ENCODE measurements around the gene METRN.
A peak's percentile ranks its signal among the peaks of the same experiment; 100 is the strongest.

The METRN gene

DNA sequence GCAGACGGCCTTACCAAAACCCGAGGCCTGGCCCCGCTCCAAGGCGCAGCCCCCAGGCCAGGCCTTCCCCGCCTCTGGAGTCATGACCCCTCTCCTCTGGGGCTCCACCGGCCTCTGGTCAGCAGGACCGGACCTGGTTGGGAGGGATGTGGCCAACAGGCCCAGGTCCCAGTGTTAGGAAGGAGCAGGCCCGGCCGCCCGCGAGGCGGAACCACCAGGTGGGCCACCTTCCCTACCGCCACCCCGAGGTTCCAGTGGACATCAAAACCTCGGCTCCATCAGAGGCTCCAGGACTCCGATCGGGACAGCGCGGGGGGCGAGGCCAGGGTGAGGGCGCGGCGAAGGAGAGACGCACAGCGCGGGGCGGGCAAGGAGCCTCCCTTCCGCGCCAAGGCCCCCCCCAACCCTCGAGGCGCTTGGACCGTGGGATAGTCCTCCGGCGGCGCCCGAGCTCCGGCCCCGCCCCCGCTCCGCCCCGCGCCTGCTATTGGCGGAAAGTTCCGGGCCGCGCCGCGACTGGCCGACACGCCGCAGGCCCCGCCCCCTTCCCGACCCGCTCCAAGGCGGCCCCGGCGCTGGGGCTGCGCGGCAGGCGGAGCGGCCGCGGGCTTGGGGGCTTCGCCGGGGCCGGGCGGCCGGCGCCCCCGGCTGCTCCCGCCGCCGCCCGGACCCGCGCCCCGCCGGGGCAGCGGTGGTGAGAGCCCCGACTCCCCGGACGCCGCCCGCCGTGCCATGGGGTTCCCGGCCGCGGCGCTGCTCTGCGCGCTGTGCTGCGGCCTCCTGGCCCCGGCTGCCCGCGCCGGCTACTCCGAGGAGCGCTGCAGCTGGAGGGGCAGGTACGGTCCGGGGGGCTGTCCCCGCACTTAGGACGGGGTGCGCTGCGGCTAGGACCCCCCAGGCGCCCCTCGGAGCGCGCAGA, at the start of gene METRN:
Gene METRN (plus strand): TSS at position 561 of the 919 bp plus-strand sequence. CDS start 172 bp downstream, at position 733.
- Histone ChIP-seq H3K4me3 (peak within 1 kb of the TSS; percentile 47 to 53 (median 48)), H3K27ac (peak within 1 kb of the TSS in 2 of 21 experiments; percentile 2 to 53)

- peak overlapping the region in 1 of 21 experiments; percentile 28 for H3K27ac ChIP-seq
- H3K4me3 ChIP-seq = no peak overlapping the region
Observed at GRCh38 chr16:666572-666971, 48.3 kb upstream of the METRN start.

DNA sequence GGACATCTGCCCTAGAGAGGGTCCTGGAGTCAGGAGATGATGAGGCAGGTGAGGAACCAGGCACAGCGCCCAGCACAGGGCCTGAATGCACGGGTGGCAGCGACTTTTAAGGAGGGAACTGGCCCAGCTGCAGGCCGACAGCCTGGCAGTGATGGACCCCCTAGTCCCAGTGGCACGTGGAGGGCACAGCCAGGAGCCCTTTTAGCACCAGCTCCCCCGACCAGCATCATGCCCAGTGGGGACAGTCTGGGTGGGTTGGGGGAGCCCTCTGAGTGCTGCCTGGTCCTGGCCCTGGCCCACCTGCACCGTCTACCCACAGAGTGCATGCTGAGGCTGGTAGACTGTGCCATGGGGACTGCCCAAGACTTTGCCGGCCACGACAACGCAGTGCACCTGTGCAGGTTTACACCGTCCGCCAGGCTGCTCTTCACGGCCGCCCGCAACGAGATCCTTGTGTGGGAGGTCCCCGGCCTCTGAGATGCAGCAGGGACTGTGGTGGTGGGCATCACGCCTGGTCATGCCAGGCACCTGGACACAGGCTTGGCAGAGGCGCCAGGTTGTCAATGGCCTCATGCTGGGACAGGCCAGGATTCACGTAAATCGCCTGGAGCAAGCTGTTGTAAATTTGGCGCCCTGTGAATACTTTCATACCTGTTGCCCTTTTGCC, 47.7 kb upstream of the METRN start:
- Histone ChIP-seq H3K4me3 (peak overlapping the region in 5 of 7 experiments; percentile 83 to 98 (median 96)), H3K27ac (peak overlapping the region in 20 of 21 experiments; percentile 5 to 96 (median 90))

- H3K4me3 ChIP-seq = peak within 1 kb of the TSS; percentile 70 to 98 (median 94)
- H3K27ac ChIP-seq = peak within 1 kb of the TSS; percentile 82 to 98 (median 93)
Observed at GRCh38 chr16:667780-668518, 47.0 kb upstream of the METRN start, which contains the start of gene RHOT2. TSS of gene RHOT2 (plus strand) at chr16:668132. CDS start at chr16:668200, 68 bp downstream.

GRCh38 chr16:668519-669171, 46.3 kb upstream of the METRN start:
- peak overlapping the region; percentile 70 to 98 (median 94) for H3K4me3 ChIP-seq
- H3K27ac ChIP-seq = peak overlapping the region; percentile 82 to 98 (median 93)

DNA sequence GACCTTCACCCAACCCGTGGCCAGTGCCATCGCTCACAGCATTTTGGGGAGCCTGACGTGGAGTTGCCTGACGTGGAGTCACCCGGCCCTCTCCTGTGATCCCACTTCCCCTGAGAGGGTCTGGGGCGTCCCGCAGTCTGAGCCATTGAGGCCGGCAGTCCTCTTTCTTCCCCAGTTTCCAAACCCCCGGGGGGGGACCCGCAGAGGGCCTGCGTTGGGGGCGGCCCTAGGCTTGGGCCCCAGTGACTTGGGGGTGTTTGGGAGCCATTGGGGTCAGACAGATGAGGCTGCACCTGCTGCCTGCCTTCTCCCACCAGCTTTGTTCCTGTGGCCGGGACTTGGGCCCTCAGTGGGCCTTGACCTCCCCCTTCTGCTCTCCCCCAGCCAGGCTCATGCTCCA, 45.3 kb upstream of the METRN start:
- H3K4me3 ChIP-seq = no peak overlapping the region

DNA sequence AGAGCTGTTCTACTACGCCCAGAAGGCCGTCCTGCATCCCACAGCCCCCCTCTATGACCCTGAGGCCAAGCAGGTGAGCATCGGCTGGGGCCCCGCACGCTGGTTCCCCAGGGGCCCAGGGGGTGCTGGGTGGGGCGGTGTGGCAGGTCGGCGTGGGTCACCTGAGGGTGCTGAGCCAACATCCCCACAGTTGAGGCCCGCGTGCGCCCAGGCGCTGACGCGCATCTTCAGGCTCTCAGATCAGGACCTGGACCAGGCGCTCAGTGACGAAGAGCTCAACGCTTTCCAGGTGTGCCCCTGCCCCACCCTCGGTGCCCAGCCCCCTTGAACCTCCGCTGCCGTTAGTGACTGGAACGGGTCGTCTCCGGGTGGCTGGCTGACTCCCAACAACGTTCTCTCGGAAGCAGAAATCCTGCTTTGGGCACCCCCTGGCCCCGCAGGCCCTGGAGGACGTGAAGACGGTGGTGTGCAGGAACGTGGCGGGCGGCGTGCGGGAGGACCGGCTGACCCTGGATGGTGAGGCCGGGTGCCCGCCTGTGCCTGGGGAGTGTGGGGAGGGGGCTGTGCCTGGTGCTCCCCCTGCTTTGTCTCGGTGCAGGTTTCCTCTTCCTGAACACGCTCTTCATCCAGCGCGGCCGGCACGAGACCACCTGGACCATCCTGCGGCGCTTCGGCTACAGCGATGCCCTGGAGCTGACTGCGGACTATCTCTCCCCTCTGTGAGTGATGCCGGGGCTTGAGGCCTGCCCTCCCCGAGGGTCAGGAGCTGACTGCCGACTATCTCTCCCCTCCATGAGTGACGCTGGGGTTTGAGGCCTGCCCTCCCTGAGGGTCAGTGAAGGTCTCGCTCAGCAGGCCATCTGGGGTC, 44.2 kb upstream of the METRN start:
- H3K4me3 ChIP-seq = no peak overlapping the region
- no peak overlapping the region for H3K27ac ChIP-seq

More for the DNA sequence above, 45.3 kb upstream of the METRN start:
- peak overlapping the region in 1 of 21 experiments; percentile 98 for H3K27ac ChIP-seq

DNA sequence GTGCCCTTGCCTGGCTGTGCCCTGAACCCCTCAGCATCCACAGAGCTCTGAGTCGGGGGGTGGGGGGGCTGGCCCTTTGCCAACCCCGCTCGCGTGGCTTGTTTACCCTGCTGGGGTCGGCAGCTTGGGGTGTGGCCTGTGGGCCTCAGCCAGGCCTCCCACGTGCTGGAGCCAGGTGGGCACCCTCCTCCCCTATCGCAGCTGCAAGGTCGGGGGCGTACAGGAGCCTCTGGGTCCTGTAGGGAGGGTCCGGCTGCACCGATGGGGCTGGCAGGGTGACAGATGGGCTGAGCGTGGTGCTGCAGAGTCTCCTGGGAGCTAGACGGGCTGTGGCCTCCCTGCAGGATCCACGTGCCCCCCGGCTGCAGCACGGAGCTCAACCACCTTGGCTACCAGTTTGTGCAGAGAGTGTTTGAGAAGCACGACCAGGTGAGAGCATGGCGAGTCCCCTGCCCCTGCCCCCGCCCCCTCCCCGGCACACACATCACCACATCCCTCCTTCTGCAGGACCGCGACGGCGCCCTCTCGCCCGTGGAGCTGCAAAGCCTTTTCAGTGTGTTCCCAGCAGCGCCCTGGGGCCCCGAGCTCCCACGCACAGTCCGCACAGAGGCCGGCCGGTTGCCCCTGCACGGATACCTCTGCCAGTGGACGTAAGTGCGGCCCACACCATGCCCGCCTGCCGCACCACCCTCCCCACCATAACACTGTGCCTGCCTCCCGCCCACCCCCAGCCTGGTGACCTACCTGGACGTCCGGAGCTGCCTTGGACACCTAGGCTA, 43.4 kb upstream of the METRN start:
- Histone ChIP-seq H3K4me3 (no peak overlapping the region), H3K27ac (no peak overlapping the region)

DNA sequence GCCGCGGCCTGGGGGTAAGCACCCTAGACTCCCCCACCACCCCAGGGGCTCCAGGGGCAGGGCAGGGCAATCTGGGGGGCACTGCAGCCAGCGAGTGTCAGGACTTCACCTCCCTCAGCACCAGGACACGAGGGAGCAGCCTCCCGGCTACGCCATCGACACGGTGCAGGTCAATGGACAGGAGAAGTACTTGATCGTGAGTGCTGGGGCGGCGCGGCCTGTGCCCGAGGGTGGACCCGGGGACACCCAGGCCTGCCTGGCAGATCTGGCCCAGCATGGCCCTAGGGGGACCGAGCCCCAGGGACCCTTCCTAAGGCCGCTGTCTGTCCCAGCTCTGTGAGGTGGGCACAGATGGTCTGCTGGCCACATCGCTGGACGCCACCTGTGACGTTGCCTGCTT, 42.5 kb upstream of the METRN start:
- no peak overlapping the region for H3K27ac ChIP-seq
- H3K4me3 ChIP-seq = no peak overlapping the region

DNA sequence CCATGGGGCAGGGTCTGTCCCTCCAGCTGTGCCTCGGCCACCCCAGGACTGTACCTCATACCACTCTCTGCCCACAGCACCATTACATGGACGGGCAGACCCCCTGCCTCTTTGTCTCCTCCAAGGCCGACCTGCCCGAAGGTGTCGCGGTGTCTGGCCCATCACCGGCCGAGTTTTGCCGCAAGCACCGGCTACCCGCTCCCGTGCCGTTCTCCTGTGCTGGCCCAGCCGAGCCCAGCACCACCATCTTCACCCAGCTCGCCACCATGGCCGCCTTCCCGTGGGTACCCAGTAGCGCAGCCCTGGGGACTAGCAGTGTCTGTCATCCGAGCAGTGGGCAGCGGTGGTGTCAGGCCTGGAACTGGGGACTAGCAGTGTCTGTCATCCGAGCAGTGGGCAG, 42.1 kb upstream of the METRN start:
- no peak overlapping the region for H3K27ac ChIP-seq

GRCh38 chr16:673399-673991, 41.4 kb upstream of the METRN start:
- no peak overlapping the region for H3K27ac ChIP-seq
- no peak overlapping the region for H3K4me3 ChIP-seq

More for the DNA sequence above, 42.1 kb upstream of the METRN start:
- H3K4me3 ChIP-seq = no peak overlapping the region

DNA sequence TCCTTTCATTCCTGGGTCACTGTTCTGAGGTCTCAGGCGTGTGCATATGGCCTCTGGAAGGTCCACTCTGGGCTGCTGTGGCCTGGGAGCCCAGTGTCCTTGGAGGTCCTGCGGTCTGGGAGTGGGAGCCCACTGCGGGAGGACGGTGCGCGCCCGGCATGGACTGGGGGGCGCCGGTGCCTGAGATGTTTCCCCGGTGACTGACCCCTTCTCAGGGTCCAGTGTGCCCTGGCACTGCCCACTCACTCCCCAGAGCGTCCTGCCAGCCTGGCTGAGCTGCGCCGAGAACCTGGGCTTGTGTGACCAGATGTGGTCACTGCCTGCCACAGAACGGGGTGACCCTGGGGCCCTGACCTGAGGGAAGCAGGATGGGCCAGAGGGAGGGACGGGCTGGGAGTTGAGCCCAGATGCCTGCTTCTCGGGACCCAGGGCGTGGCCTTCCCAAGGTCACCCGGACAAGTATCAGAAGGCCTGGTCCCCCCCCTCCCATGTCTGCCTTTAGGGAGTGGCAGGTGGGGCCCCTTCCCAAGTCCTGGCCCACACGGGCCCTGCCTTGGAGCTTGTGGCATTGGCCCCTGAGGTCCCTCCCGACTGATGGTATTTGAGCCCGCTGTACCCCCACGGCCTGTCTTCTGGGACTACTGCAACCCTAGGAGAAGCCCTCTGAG, 40.6 kb upstream of the METRN start:
- H3K27ac ChIP-seq = no peak overlapping the region
- H3K4me3 ChIP-seq = no peak overlapping the region

- Histone ChIP-seq H3K27ac (peak within 1 kb of the TSS in 1 of 21 experiments; percentile 21), H3K4me3 (peak within 1 kb of the TSS in 3 of 7 experiments; percentile 15 to 32 (median 19))
Observed at GRCh38 chr16:674968-675883, 39.7 kb upstream of the METRN start, which contains the start of gene RHBDL1. TSS of gene RHBDL1 (plus strand) at chr16:675671. CDS start at chr16:675791, 120 bp downstream.

GRCh38 chr16:675884-676564, 38.9 kb upstream of the METRN start:
- peak overlapping the region in 3 of 7 experiments; percentile 15 to 32 (median 19) for H3K4me3 ChIP-seq

DNA sequence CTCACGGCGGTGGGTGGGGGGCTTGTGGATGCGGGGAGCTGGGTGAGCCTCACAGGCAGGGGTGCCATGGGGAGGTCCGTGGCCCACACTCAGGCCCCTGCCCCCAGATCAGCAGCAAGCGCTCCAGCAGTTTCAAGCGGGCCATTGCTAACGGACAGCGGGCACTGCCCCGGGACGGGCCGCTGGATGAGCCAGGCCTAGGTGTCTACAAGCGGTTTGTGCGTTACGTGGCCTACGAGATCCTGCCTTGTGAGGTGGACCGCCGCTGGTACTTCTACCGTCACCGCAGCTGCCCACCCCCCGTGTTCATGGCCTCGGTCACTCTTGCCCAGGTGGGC, 38.4 kb upstream of the METRN start:
- peak overlapping the region in 1 of 21 experiments; percentile 21 for H3K27ac ChIP-seq
- no peak overlapping the region for H3K4me3 ChIP-seq

More at GRCh38 chr16:675884-676564, 38.9 kb upstream of the METRN start:
- H3K27ac ChIP-seq = peak overlapping the region in 1 of 21 experiments; percentile 21

Measured in skin epidermis (tissue), 12 donors.